SJCRH30 (cell line): ENCODE measurements around the gene L3MBTL2. TPM values are rescaled to one million over a fixed set of nuclear protein-coding genes. Genes with fewer than 3 reads are reported as not detected.

ENCODE experiments used
- DNase-seq, 2 experiments: peaks; one replicate each; pipeline ENCODE4 v3.0.0-alpha.2; 2015 to 2020
- H3K27ac ChIP-seq: fragments of 250-450 bp; sonication (Bioruptor Pico); 2 replicates; pipeline ENCODE4 v1.5.1; 2020; ENCODE audit warnings: mild to moderate bottlenecking, moderate library complexity
- H3K27me3 ChIP-seq: fragments of 250-450 bp; sonication (Bioruptor Pico); 2 replicates; pipeline ENCODE4 v1.5.1; 2020; ENCODE audit warnings: mild to moderate bottlenecking, moderate library complexity
- H3K36me3 ChIP-seq: fragments of 250-450 bp; sonication (Bioruptor Pico); 2 replicates; pipeline ENCODE4 v1.5.1; 2020; ENCODE audit warnings: mild to moderate bottlenecking, moderate library complexity
- H3K4me1 ChIP-seq: fragments of 250-450 bp; sonication (Bioruptor Pico); 2 replicates; pipeline ENCODE4 v1.5.1; 2020; ENCODE audit warnings: mild to moderate bottlenecking, moderate library complexity
- H3K4me3 ChIP-seq: fragments of 250-450 bp; sonication (Bioruptor Pico); 2 replicates; pipeline ENCODE4 v1.5.1; 2020; ENCODE audit warnings: mild to moderate bottlenecking, moderate library complexity
- H3K9me3 ChIP-seq: fragments of 250-450 bp; sonication (Bioruptor Pico); replicated peaks from 2 replicates; pipeline ENCODE4 v1.5.1; 2020; ENCODE audit warnings: mild to moderate bottlenecking, moderate library complexity
- total RNA-seq: library from RNA; depleted of rRNA; stranded (reverse); fragments of >200 nt; shearing (Covaris generic); gene quantifications from 2 replicates; pipeline ENCODE4 v1.2.3, GENCODE V29; 2014; rRNA removed

Gene L3MBTL2
- total RNA-seq, 1 experiment from 2014 or later: 21.6 TPM

GRCh38 chr22:41261541-41262249, 56.6 kb downstream of the L3MBTL2 start:
- DNase-seq: no peak
- Histone ChIP-seq H3K4me3 (no peak overlapping the region), H3K9me3 (no peaks in the 10 kb centered on the region), H3K27me3 (no peaks in the 10 kb centered on the region), H3K4me1 (no peaks in the 10 kb centered on the region), H3K36me3 (peaks cover 58% of the 10 kb centered on the region), H3K27ac (no peak overlapping the region)

GRCh38 chr22:41262250-41262765, 57.2 kb downstream of the L3MBTL2 start:
- Histone ChIP-seq H3K27ac (no peak overlapping the region), H3K9me3 (no peaks in the 10 kb centered on the region), H3K4me3 (no peak overlapping the region), H3K4me1 (no peaks in the 10 kb centered on the region), H3K36me3 (peaks cover 54% of the 10 kb centered on the region), H3K27me3 (no peaks in the 10 kb centered on the region)
- DNase-seq: no peak

GRCh38 chr22:41263704-41264103, 58.6 kb downstream of the L3MBTL2 start:
- Histone ChIP-seq H3K36me3 (peaks cover 63% of the 10 kb centered on the region), H3K27me3 (no peaks in the 10 kb centered on the region), H3K4me3 (no peak overlapping the region), H3K27ac (no peak overlapping the region), H3K4me1 (no peaks in the 10 kb centered on the region), H3K9me3 (no peaks in the 10 kb centered on the region)
- DNase-seq: no peak

DNA sequence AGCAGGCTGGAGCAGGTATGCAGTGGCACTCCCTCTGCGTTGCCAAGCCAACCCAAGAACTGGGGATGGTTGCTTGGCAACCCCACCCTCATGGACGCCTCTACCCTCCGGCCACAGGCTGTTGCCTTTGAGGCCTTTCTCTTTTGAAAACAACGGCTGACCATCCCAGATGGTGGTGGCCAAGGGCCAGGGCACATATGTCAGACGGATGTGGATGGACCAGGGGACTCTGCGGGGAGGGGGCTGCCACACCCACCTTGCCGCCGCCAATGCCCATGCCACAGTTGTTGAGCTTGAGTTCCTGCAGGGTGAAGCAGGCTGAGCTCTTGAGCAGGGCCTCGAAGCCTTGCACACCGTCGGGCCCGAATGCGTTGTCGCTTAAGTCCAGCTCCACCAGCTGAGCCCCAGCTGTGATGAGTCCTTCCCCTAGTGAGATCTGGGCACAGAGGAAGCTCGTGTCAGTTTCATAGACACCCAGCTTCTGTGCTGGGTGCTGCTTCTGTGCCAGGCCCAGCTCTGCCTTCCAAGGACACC, 59.4 kb downstream of the L3MBTL2 start:
- DNase-seq: no peak
- Histone ChIP-seq H3K36me3 (peaks cover 62% of the 10 kb centered on the region), H3K4me3 (no peak overlapping the region), H3K27me3 (no peaks in the 10 kb centered on the region), H3K9me3 (no peaks in the 10 kb centered on the region), H3K4me1 (no peaks in the 10 kb centered on the region), H3K27ac (no peak overlapping the region)

DNA sequence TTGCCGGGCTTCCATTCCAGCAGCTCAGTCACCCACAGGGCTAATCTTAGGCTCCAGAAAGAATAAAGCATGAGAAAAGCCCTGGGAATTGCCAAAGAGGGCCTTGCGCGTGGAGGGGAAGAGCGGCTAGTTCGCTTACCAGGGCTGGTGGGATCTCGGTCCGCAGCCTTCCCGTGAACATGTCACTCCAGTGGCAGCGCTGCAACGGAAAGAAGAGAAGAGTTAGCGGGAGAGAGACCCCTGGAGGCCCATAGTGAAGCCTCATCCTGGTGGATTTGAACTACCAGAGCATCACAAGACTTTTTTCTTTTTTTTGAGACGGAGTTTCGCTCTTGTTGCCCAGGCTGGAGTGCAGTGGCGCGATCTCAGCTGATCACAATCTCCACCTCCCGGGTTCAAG, 62.8 kb downstream of the L3MBTL2 start:
- Histone ChIP-seq H3K27me3 (no peaks in the 10 kb centered on the region), H3K4me1 (no peaks in the 10 kb centered on the region), H3K36me3 (peaks cover 50% of the 10 kb centered on the region), H3K27ac (no peak overlapping the region), H3K9me3 (no peaks in the 10 kb centered on the region), H3K4me3 (no peak overlapping the region)
- no peak for DNase-seq

- Histone ChIP-seq H3K4me3 (no peak overlapping the region), H3K27me3 (no peaks in the 10 kb centered on the region), H3K9me3 (no peaks in the 10 kb centered on the region), H3K36me3 (peaks cover 54% of the 10 kb centered on the region), H3K27ac (no peak overlapping the region), H3K4me1 (no peaks in the 10 kb centered on the region)
- DNase-seq: no peak
These were observed 66.7 kb downstream of the L3MBTL2 start for GRCh38 chr22:41271787-41272186.

DNA sequence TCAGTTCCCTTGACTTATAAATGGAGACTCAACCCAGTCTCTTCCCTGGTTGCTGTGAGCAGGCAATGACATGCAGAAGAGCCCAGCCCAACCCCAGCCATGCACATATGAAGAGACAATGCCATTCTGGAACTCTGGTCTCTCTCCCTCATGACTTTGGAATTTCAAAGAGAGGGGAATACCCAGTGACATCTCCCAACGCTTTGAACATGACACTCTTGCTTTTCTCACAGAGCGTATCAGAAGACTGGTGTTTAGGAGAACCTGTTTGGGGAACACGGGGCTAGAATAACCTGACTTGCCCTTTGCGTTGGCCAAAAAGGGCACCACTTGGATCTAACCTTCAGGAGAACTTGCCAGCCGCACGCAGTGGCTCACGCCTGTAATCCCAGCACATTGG, 68.0 kb downstream of the L3MBTL2 start:
- Histone ChIP-seq H3K27ac (no peak overlapping the region), H3K9me3 (no peaks in the 10 kb centered on the region), H3K36me3 (peaks cover 54% of the 10 kb centered on the region), H3K27me3 (no peaks in the 10 kb centered on the region), H3K4me3 (no peak overlapping the region), H3K4me1 (no peaks in the 10 kb centered on the region)
- DNase-seq: no peak

DNA sequence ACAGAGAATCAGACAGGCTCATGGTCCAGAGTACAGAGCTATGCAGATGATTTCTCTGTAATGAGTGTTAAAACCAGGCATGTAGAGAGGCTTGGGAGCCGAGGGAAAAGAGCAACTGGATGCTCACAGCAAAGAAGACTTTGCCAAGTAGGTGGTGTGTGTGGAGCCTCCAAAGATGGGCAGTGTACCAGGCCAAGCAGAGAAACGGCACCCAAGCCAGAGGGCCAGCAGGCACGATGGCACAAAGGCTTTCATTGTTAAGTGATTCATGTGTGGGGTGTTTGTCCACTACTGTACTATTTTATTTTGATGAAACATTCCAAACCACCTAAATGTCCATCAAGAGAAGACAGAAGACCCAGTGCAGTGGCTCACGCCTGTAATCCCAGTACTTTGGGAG, 69.7 kb downstream of the L3MBTL2 start:
- Histone ChIP-seq H3K36me3 (peaks cover 48% of the 10 kb centered on the region), H3K27me3 (no peaks in the 10 kb centered on the region), H3K9me3 (no peaks in the 10 kb centered on the region), H3K27ac (no peak overlapping the region), H3K4me1 (no peaks in the 10 kb centered on the region), H3K4me3 (no peak overlapping the region)
- DNase-seq: no peak

DNA sequence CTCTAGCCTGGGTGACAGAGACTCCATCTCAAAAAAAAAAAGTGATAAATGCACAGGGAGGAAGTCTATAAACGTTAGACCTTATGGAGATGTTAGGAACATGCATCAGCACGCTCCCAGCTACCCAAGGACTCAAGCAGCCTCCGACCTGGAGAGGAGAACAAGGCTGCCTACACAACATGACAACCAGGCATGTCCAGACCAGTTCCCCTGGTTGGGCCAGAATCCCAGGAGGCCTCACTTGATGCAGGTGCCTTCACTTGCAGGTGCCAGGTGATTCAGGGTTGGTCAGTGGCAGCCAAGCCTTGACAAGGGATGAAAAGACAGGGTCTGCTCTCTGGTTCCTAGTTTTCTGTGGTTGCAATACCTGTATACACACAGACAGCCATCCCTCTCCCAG, 75.0 kb downstream of the L3MBTL2 start:
- Histone ChIP-seq H3K4me3 (no peak overlapping the region), H3K36me3 (peaks cover 38% of the 10 kb centered on the region), H3K27ac (no peak overlapping the region), H3K4me1 (no peaks in the 10 kb centered on the region), H3K9me3 (no peaks in the 10 kb centered on the region), H3K27me3 (no peaks in the 10 kb centered on the region)
- no peak for DNase-seq

- Histone ChIP-seq H3K27me3 (no peaks in the 10 kb centered on the region), H3K4me1 (no peaks in the 10 kb centered on the region), H3K4me3 (no peak overlapping the region), H3K27ac (no peak overlapping the region), H3K9me3 (no peaks in the 10 kb centered on the region), H3K36me3 (peaks cover 35% of the 10 kb centered on the region)
- no peak for DNase-seq
These were observed 75.7 kb downstream of the L3MBTL2 start for GRCh38 chr22:41280854-41281253.

Other genes starting within 250 kb of the L3MBTL2 start
- gene EP300, start 112.7 kb upstream of the L3MBTL2 start, total RNA-seq: 27.5 and 29.7 TPM in 2 replicates
- 1.9 and 2.9 TPM in 2 replicates for gene CHADL, start 35.6 kb downstream of the L3MBTL2 start, total RNA-seq
- gene RANGAP1, start 80.9 kb downstream of the L3MBTL2 start, total RNA-seq: 55.4 and 56.5 TPM in 2 replicates
- 26.9 and 27.7 TPM in 2 replicates for gene ZC3H7B, start 96.2 kb downstream of the L3MBTL2 start, total RNA-seq
- gene TEF, start 176.6 kb downstream of the L3MBTL2 start, total RNA-seq: 6.0 and 7.4 TPM in 2 replicates
- 18.2 and 19.5 TPM in 2 replicates for gene TOB2, start 241.5 kb downstream of the L3MBTL2 start, total RNA-seq